K562 (cell line): ENCODE data around the gene MMD2. TPM values are rescaled to one million over a fixed set of nuclear protein-coding genes. Genes with fewer than 3 reads are reported as not detected.

Source experiments
- ATAC-seq: fragments of 200-7000 bp; cut with Tn5 transposase; 3 replicates; pipeline ENCODE4 v1.9.1; 2020; ENCODE audit warnings: moderate library complexity
- BruUV-seq: library from RNA; stranded (reverse); fragments of 400-500 nt; replicated peaks from 2 replicates; lab custom pipeline; 2021; lab: Mats Ljungman, UMichigan
- CTCF ChIA-PET: fragments of 300-600 bp; formaldehyde crosslinking; extraction: SDS; loops from one replicate; lab custom pipeline; 2021; ENCODE audit warnings: low intra/inter-chr PET ratio; lab: Yijun Ruan, JAX
- POLR2A ChIA-PET: fragments of 300-600, 350-650 bp; sonication (Branson Sonifier 250); formaldehyde crosslinking; extraction: SDS; loops from one replicate; lab custom pipeline; 2021; ENCODE audit warnings: antibody characterized with exemption, inconsistent platforms; lab: Yijun Ruan, JAX
- DNase-seq, 4 experiments: peaks; one replicate each; pipeline versions ENCODE4 v3.0.0 to v3.0.0-alpha.2; 2011 to 2018; ENCODE audit warnings: low spot score in 3 of 4, mixed read lengths in 3 of 4; ENCODE audit errors: extremely low read depth in 1 of 4
- FAIRE-seq: peaks from 2 replicates; lab custom pipeline; 2011; peaks lifted over from hg19 to GRCh38; lab: Jason Lieb, UNC
- H2AFZ ChIP-seq: 2 replicates; pipeline ENCODE4 v1.6.0; 2011; ENCODE audit warnings: low read depth, low read length, control low read depth, inconsistent platforms
- H3K27ac ChIP-seq: fragments of 200-600 bp; 3 replicates; pipeline ENCODE4 v1.8.0; 2011; ENCODE audit warnings: low read depth, mild to moderate bottlenecking, control low read depth, inconsistent platforms, low read length, moderate library complexity, mixed read lengths; ENCODE audit errors: extremely low read depth
- H3K27me3 ChIP-seq, 2 experiments: fragments of 300-600 bp in 1 of 2; 2 replicates in 1 of 2; 3 replicates in 1 of 2; pipeline versions ENCODE4 v1.6.0 to v1.8.0; 2011; ENCODE audit warnings: inconsistent platforms in 2 of 2, low read length in 2 of 2, mild to moderate bottlenecking in 1 of 2, mixed read lengths in 1 of 2, moderate library complexity in 1 of 2; ENCODE audit not compliant: control insufficient read depth in 2 of 2, insufficient read depth in 2 of 2
- H3K36me3 ChIP-seq: fragments of 300-600 bp; 3 replicates; pipeline ENCODE4 v1.8.0; 2011; ENCODE audit warnings: mild to moderate bottlenecking, low read length, inconsistent platforms; ENCODE audit not compliant: control insufficient read depth, insufficient read depth
- H3K4me1 ChIP-seq, 2 experiments: fragments of 200-600 bp in 1 of 2; replicated peaks in 1 of 2; 2 replicates in 1 of 2; 3 replicates in 1 of 2; pipeline versions ENCODE4 v1.5.1 to v1.8.0; 2011; ENCODE audit warnings: inconsistent platforms in 2 of 2, low read length in 2 of 2, mild to moderate bottlenecking in 1 of 2, mixed read lengths in 1 of 2, moderate library complexity in 1 of 2; ENCODE audit not compliant: control insufficient read depth in 2 of 2, insufficient read depth in 2 of 2
- H3K4me2 ChIP-seq: 2 replicates; pipeline ENCODE4 v1.6.1; 2011; ENCODE audit warnings: low read length, control low read depth, inconsistent platforms, mixed read lengths; ENCODE audit not compliant: insufficient read depth
- H3K4me3 ChIP-seq: fragments of 200-600 bp; sonication (generic), shearing (Covaris generic); 2 replicates; pipeline ENCODE4 v1.5.1; 2016; ENCODE audit warnings: control low read depth, inconsistent platforms
- H3K79me2 ChIP-seq: fragments of 200-600 bp; 3 replicates; pipeline ENCODE4 v1.8.0; 2011; ENCODE audit warnings: low read length, inconsistent platforms; ENCODE audit not compliant: control insufficient read depth, insufficient read depth
- H3K9ac ChIP-seq, 2 experiments: 2 replicates each; pipeline versions ENCODE4 v1.6.0 to v1.6.1; 2011; ENCODE audit warnings: low read depth in 2 of 2, low read length in 2 of 2, control low read depth in 1 of 2, inconsistent platforms in 1 of 2, mild to moderate bottlenecking in 1 of 2, mixed read lengths in 1 of 2; ENCODE audit not compliant: insufficient read depth in 1 of 2
- H3K9me1 ChIP-seq: one replicate; pipeline ENCODE4 v1.6.0; 2011; ENCODE audit warnings: inconsistent platforms, mild to moderate bottlenecking, low read length, moderate library complexity; ENCODE audit not compliant: control insufficient read depth, insufficient read depth
- H3K9me3 ChIP-seq: replicated peaks from 2 replicates; pipeline ENCODE4 v1.5.1; 2011; ENCODE audit warnings: low read depth, low read length, inconsistent platforms; ENCODE audit not compliant: control insufficient read depth, insufficient read depth
- H4K20me1 ChIP-seq: replicated peaks from 2 replicates; pipeline ENCODE4 v1.6.1; 2011; ENCODE audit warnings: low read length, inconsistent platforms, mixed read lengths; ENCODE audit not compliant: control insufficient read depth, insufficient read depth
- BRD4 ChIP-seq: fragments of 200-600 bp; sonication (generic); IDR thresholded peaks from 2 replicates; pipeline ENCODE4 v1.6.1; 2017; ENCODE audit warnings: inconsistent platforms
- CHAMP1 ChIP-seq: fragments of 450-650 bp; IDR thresholded peaks from 2 replicates; pipeline ENCODE4 v1.6.1; 2016; ENCODE audit warnings: mild to moderate bottlenecking
- ZSCAN29 ChIP-seq: fragments of 450-650 bp; IDR thresholded peaks from 2 replicates; pipeline ENCODE4 v1.6.1; 2017
- WGBS: fragments of 100-300 bp; shearing (Covaris generic); methylation state at CpG from one replicate; pipeline ENCODE4 v1.1.6; 2016; ENCODE audit warnings: low coverage, mixed read lengths; ENCODE audit not compliant: insufficient coverage; ENCODE audit errors: missing lambda C conversion rate; 5-methylcytosine and 5-hydroxymethylcytosine counted together
- in situ Hi-C: fragments of 300-500 bp; cut with MboI; formaldehyde crosslinking; loops from 4 replicates; pipeline ENCODE4 v1.15.0; 2018; ENCODE audit warnings: inconsistent platforms, mixed read lengths
- intact Hi-C: fragments of 100-400 bp; cut with micrococcal nuclease; formaldehyde crosslinking; loops from 2 replicates; pipeline ENCODE4 v1.14.2; 2022
- polyA plus RNA-seq, 8 experiments: library from polyadenylated mRNA; depleted of rRNA in 4 of 8; stranded (reverse) in 5 of 8; unstranded in 3 of 8; fragments of >200 nt; fragmentation: Nextera tagmentation in 2 of 8; fragmentation: Illumina TruSeq in 1 of 8; extraction: Ambion mirVana in 2 of 8; extraction: Trizol in 1 of 8; gene quantifications; 2 replicates each; pipeline versions ENCODE4 v1.2.1 to v1.2.3, GENCODE V29; 2011 to 2014; ENCODE audit warnings: inconsistent platforms in 1 of 8, missing spikeins in 1 of 8
- total RNA-seq, 7 experiments: library from RNA; depleted of rRNA in 6 of 7; stranded (reverse); fragments of >200 nt in 6 of 7; fragmentation: Illumina TruSeq in 2 of 7; extraction: Trizol in 2 of 7; gene quantifications; 2 replicates each; pipeline versions ENCODE4 v1.2.1 to v1.2.3, GENCODE V29; 2011 to 2021; ENCODE audit warnings: low replicate concordance in 1 of 7
- TF ChIP-seq, protein P1 (sequence below): sonication (generic); formaldehyde crosslinking; IDR thresholded peaks from 2 replicates; pipeline ENCODE4 v1.8.0; 2022; ENCODE audit warnings: mild to moderate bottlenecking, missing genetic modification reagents

The MMD2 gene
- total and polyA plus RNA-seq, 9 of the 15 experiments (the other 6 are each of a cell fraction or from before 2014, with no cell fraction given): not detected

DNA sequence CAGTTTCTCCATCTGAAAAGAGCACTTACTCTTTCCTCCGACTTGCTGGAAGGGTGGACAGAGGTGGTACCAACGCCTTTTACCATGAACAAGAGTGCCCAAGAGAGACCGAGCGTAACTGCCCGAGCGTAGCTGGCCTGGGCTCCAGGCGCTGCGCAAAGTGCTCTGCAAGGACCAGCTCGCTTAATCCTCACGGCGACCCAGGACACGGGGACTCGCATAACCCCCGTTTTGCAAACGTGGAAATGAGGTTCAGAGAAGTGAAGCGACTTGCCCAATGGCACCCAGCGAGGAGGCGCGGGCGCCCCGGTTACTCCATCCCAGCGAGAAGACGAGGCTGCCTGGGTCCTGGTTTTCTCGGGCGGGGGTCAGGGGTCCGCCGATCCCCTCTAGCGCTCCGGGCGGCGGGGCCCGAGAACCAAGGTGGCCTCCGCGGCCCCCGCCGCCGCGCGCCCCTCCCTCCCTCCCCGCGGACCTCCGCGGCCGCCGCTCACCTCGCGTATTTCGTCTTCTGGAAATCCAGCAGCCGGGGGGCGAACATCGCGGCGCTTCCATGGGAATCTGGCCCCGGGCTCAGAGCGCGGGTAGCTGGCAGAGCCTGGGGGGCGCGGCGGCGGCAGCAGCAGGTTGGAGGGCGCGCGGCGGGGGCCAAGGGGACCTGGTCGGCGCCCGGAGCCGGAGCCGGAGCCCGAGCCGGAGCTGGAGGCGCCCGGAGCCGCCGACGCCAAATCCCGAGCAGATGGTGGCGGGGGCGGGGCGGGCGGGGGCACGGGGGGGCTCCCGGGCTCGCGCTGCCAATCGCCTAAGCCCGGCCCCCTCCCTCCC lies at the start of gene MMD2 (continued):
- TF ChIP-seq CHAMP1: no peak

GRCh38 chr7:5005066-5005465 lies 46.1 kb upstream of the MMD2 start:
- CTCF ChIA-PET: no interaction called here

More at GRCh38 chr7:5005066-5005465, 46.1 kb upstream of the MMD2 start:
- H3K27me3 ChIP-seq: no peaks in the 10 kb centered on the region
- no peaks in the 10 kb centered on the region for H3K4me1 ChIP-seq
- DNase-seq (no peak), ATAC-seq (no peak)
- H3K27ac ChIP-seq: no peak overlapping the region
- no peak overlapping the region for H2AFZ ChIP-seq
- no peak overlapping the region for H3K9ac ChIP-seq
- intact Hi-C loops: no loop called here
- H3K9me1 ChIP-seq: no peaks in the 10 kb centered on the region
- POLR2A ChIA-PET: no interaction called here
- BruUV-seq: no TSS peak
- H3K4me2 ChIP-seq: no peak overlapping the region
- no peaks in the 10 kb centered on the region for H4K20me1 ChIP-seq
- TF ChIP-seq, protein P1, sequence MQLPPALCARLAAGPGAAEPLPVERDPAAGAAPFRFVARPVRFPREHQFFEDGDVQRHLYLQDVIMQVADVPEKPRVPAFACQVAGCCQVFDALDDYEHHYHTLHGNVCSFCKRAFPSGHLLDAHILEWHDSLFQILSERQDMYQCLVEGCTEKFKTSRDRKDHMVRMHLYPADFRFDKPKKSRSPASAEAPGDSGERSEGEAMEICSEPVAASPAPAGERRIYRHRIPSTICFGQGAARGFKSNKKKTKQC (CRISPR knock-in tag): no peak
- TF ChIP-seq BRD4 (no peak), ZSCAN29 (no peak)
- TF ChIP-seq, all 486 proteins: peak for 0
- Histone ChIP-seq H3K4me3 (no peak overlapping the region), H3K79me2 (no peaks in the 10 kb centered on the region), H3K36me3 (peaks cover 15% of the 10 kb centered on the region; the same call in 2 of the 3 replicates), H3K9me3 (0 out of 2 replicates have a peak, but pooled peaks cover 1% of the 10 kb centered on the region)
- in situ Hi-C loops: no loop called here
- WGBS: 100% methylated on average over 1 of the region's 1 CpG
- no peak for FAIRE-seq
